SU-DHL-6 (cell line): ENCODE measurements around the gene NFATC3.

Source experiments
- H2AFZ ChIP-seq: fragments of 200-600 bp; sonication (generic); 2 replicates; pipeline ENCODE4 v1.6.1; 2014; ENCODE audit warnings: low read depth, mild to moderate bottlenecking, moderate library complexity, mixed read lengths, antibody characterized with exemption, low read length; ENCODE audit not compliant: severe bottlenecking
- H3F3A ChIP-seq: fragments of 200-600 bp; shearing (Covaris generic); 2 replicates; pipeline ENCODE4 v1.6.0; 2016; ENCODE audit warnings: antibody characterized with exemption, mild to moderate bottlenecking; ENCODE audit not compliant: insufficient read depth
- H3K27ac ChIP-seq: fragments of 200-600 bp; sonication (generic); 2 replicates; pipeline ENCODE4 v1.5.1; 2016; ENCODE audit warnings: low read depth, mild to moderate bottlenecking, low read length, moderate library complexity, mixed read lengths
- H3K27me3 ChIP-seq: fragments of 200-600 bp; sonication (generic), shearing (Covaris generic); 2 replicates; pipeline ENCODE4 v1.6.0; 2014; ENCODE audit warnings: mild to moderate bottlenecking, low read length
- H3K36me3 ChIP-seq: fragments of 200-600 bp; sonication (generic); 2 replicates; pipeline ENCODE4 v1.6.1; 2014; ENCODE audit warnings: mild to moderate bottlenecking, low read length, mixed read lengths
- H3K4me2 ChIP-seq: fragments of 300-600, 200-600 bp; shearing (Covaris generic), sonication (generic); 2 replicates; pipeline ENCODE4 v1.6.0; 2014; ENCODE audit warnings: low read length, low read depth, mild to moderate bottlenecking; ENCODE audit not compliant: poor library complexity, severe bottlenecking
- H3K4me3 ChIP-seq: fragments of 200-600 bp; sonication (generic); 2 replicates; pipeline ENCODE4 v1.5.1; 2014; ENCODE audit warnings: antibody characterized with exemption, low read length, mild to moderate bottlenecking, mixed read lengths; ENCODE audit not compliant: insufficient read depth, poor library complexity, severe bottlenecking
- H3K79me2 ChIP-seq: fragments of 200-600 bp; sonication (generic); 2 replicates; pipeline ENCODE4 v1.6.1; 2014; ENCODE audit warnings: mild to moderate bottlenecking, low read length, moderate library complexity; ENCODE audit not compliant: insufficient read depth
- H3K9ac ChIP-seq: fragments of 200-600 bp; sonication (generic); 2 replicates; pipeline ENCODE4 v1.7.0; 2014; ENCODE audit warnings: mild to moderate bottlenecking, low read length
- H3K9me2 ChIP-seq: fragments of 200-600 bp; sonication (generic); replicated peaks from 2 replicates; pipeline ENCODE4 v1.6.1; 2014; ENCODE audit warnings: low read length; ENCODE audit not compliant: insufficient read depth
- H3K9me3 ChIP-seq: fragments of 200-600 bp; sonication (generic); 2 replicates; pipeline ENCODE4 v1.6.1; 2014; ENCODE audit warnings: low read length, mixed read lengths; ENCODE audit not compliant: insufficient read depth
- H4K20me1 ChIP-seq: fragments of 200-600 bp; sonication (generic); 2 replicates; pipeline ENCODE4 v1.6.1; 2014; ENCODE audit warnings: low read depth, mild to moderate bottlenecking, antibody characterized with exemption, low read length, moderate library complexity, mixed read lengths
- EZH2phosphoT487 ChIP-seq: fragments of 200-600 bp; sonication (generic), shearing (Covaris generic); conservative IDR thresholded peaks from 2 replicates; pipeline ENCODE4 v1.6.1; 2018; ENCODE audit warnings: mild to moderate bottlenecking, antibody characterized with exemption, low read length, moderate library complexity, mixed read lengths
- TF ChIP-seq, protein P1 (sequence below): fragments of 200-600 bp; sonication (generic); IDR thresholded peaks from one replicate; pipeline ENCODE4 v1.5.1; 2017; ENCODE audit warnings: antibody characterized with exemption, mild to moderate bottlenecking, low read length, moderate library complexity; ENCODE audit not compliant: insufficient read depth, poor library complexity, severe bottlenecking

Gene NFATC3

DNA sequence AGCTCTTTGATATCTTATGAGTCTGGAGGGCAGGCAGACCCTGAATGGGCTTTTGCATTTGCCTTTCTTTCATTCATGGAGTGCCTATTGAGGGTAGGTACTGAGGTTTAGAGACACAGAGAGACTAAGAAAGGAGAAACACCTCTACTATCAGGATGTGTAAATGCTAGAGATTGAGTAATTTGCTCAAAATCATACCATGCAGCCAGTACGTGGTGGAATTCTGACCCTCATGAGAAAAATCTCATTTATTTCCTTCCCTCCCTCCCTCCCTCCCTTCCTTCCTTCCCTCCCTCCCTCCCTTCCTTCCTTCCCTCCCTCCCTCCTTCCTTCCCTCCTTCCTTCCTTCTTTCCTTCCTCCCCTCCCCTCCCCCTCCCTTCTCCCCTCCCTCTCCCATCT, 18.4 kb upstream of the NFATC3 start:
- no peaks in the 10 kb centered on the region for H4K20me1 ChIP-seq
- H3K27me3 ChIP-seq: no peaks in the 10 kb centered on the region
- H3F3A ChIP-seq: no peaks in the 10 kb centered on the region
- no peak overlapping the region for H3K27ac ChIP-seq
- H3K36me3 ChIP-seq: no peaks in the 10 kb centered on the region; the same call in 1 of the 2 replicates
- no peak overlapping the region for H3K4me2 ChIP-seq
- H3K4me3 ChIP-seq: no peak overlapping the region
- H2AFZ ChIP-seq: no peak overlapping the region
- TF ChIP-seq, protein P1, sequence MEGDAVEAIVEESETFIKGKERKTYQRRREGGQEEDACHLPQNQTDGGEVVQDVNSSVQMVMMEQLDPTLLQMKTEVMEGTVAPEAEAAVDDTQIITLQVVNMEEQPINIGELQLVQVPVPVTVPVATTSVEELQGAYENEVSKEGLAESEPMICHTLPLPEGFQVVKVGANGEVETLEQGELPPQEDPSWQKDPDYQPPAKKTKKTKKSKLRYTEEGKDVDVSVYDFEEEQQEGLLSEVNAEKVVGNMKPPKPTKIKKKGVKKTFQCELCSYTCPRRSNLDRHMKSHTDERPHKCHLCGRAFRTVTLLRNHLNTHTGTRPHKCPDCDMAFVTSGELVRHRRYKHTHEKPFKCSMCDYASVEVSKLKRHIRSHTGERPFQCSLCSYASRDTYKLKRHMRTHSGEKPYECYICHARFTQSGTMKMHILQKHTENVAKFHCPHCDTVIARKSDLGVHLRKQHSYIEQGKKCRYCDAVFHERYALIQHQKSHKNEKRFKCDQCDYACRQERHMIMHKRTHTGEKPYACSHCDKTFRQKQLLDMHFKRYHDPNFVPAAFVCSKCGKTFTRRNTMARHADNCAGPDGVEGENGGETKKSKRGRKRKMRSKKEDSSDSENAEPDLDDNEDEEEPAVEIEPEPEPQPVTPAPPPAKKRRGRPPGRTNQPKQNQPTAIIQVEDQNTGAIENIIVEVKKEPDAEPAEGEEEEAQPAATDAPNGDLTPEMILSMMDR: no peak
- TF ChIP-seq EZH2phosphoT487: no peak
- no peaks in the 10 kb centered on the region for H3K79me2 ChIP-seq
- H3K9ac ChIP-seq: no peak overlapping the region
- no peaks in the 10 kb centered on the region for H3K9me2 ChIP-seq
- no peaks in the 10 kb centered on the region for H3K9me3 ChIP-seq

GRCh38 chr16:68068926-68069325, 16.2 kb upstream of the NFATC3 start:
- no peaks in the 10 kb centered on the region for H3K79me2 ChIP-seq
- H3F3A ChIP-seq: no peaks in the 10 kb centered on the region
- H4K20me1 ChIP-seq: no peaks in the 10 kb centered on the region
- H3K27me3 ChIP-seq: no peaks in the 10 kb centered on the region
- no peak overlapping the region for H2AFZ ChIP-seq
- TF ChIP-seq, protein P1: no peak
- no peak for TF ChIP-seq EZH2phosphoT487
- no peak overlapping the region for H3K27ac ChIP-seq
- H3K36me3 ChIP-seq: no peaks in the 10 kb centered on the region; the same call in 1 of the 2 replicates
- no peak overlapping the region for H3K9ac ChIP-seq
- no peaks in the 10 kb centered on the region for H3K9me2 ChIP-seq
- no peak overlapping the region for H3K4me3 ChIP-seq
- H3K9me3 ChIP-seq: no peaks in the 10 kb centered on the region
- no peak overlapping the region for H3K4me2 ChIP-seq

GRCh38 chr16:68069511-68070248, 15.5 kb upstream of the NFATC3 start:
- H2AFZ ChIP-seq: no peak overlapping the region
- no peaks in the 10 kb centered on the region for H3K9me3 ChIP-seq
- no peak overlapping the region for H3K4me3 ChIP-seq
- no peak overlapping the region for H3K27ac ChIP-seq
- H3K4me2 ChIP-seq: no peak overlapping the region
- no peaks in the 10 kb centered on the region for H4K20me1 ChIP-seq
- TF ChIP-seq, protein P1: no peak
- no peak for TF ChIP-seq EZH2phosphoT487
- no peaks in the 10 kb centered on the region for H3K9me2 ChIP-seq
- H3K79me2 ChIP-seq: no peaks in the 10 kb centered on the region
- no peak overlapping the region for H3K9ac ChIP-seq
- H3K27me3 ChIP-seq: no peaks in the 10 kb centered on the region
- H3K36me3 ChIP-seq: no peaks in the 10 kb centered on the region; the same call in 1 of the 2 replicates
- H3F3A ChIP-seq: no peaks in the 10 kb centered on the region
